Urothelium cell line (cell line): Measurements from ENCODE around the gene SMPX.

Source experiments
- DNase-seq: peaks from one replicate; pipeline ENCODE4 v3.0.0; 2011; ENCODE audit warnings: low spot score, mixed read lengths
- FAIRE-seq: peaks from 2 replicates; lab custom pipeline; 2011; peaks lifted over from hg19 to GRCh38; lab: Jason Lieb, UNC

Gene SMPX

DNA sequence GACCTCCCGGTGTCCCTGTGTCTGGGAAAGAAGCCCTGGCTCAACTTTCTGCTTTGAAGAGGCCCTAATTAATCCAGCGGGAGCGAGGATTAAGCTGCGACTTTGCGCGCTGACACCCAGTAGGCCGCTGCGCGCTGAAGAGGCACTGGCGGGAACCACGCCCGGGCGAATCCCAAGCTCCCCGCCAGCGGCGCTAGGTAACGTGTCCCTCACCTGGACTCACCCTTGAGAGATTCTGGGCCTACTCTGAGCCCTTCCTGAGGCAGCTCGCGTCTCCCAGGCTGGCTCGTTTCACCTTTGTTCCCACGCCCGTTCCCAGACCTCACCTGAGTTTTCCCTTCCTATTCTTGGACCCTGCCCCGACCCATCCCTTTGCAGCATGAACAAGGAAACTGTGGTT, 99.2 kb downstream of the SMPX start:
- DNase-seq (no peak), FAIRE-seq (no peak)

DNA sequence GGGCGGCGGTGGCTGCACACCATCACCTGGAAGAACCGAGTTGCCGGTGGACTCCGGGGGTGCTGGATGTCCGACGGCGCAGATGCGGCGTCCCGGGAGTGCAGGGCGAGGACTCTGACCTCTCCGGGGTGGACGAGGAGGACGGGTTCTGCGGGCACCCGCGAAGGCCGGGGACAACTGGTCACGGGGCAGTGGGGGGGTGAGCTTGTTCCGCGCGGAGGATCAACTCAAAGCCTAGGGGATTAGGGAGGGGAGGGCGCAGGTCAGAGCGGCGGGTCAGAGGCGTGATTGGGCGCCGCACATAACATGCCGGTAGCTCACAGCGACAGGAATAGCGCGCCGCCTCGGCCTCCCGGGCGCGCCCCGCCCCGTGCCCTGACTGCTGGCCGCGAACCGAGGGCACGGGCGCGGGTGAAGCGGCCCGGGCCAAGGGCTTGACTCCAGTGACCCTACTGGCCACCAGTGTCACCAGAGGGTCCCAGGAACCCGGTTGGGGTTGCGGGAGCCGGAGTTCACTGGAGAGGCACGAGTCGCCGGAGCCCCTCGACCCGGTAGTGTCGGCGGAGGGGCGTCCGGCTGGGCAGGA, 99.7 kb downstream of the SMPX start, which contains the start of gene KLHL34:
Gene KLHL34 (minus strand): TSS at position 179 of the 586 bp plus-strand sequence. CDS start 542 bp downstream, outside the sequence.
- DNase-seq (no peak), FAIRE-seq (no peak)

DNA sequence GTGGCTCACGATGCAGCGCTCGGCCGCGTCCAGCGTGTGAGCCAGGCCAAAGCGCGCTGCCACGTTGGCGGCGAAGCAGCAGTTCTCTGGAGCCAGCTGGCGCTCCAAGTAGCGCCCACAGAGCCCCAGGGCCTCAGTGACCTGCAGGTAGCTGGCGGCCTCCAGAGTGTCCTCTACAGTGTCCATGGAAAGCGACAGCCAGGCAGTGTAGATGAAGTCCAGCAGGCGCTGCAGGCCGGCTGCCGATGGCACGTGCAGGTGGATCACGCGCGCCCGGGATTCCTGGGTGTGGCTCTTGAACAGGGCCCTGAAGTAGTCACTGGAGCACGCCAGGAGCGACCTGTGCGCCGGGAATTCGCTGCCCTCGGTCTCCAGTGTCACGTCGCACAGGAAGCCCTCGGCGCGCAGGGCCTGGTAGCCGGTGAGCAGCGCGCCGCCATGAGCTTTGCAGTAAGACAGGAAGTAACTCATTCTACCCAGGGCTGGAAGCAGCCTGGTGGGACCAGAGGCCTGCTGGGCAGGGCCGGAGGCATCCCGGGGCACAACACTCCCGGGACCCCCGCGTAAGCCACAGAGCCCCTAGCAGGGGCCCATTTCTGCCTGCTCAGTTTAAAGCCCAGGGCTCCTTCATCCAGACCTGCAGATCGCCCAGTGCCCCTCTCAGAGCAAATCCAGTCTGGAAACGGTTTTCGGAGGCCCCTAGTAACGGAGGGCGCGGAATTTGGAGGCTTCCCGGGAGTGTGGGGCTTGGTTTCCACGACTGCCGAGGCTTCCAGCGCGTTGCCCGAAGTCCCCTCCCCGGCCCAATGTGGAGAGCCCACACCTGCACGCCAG, 100.4 kb downstream of the SMPX start:
- DNase-seq = no peak
- no peak for FAIRE-seq

DNA sequence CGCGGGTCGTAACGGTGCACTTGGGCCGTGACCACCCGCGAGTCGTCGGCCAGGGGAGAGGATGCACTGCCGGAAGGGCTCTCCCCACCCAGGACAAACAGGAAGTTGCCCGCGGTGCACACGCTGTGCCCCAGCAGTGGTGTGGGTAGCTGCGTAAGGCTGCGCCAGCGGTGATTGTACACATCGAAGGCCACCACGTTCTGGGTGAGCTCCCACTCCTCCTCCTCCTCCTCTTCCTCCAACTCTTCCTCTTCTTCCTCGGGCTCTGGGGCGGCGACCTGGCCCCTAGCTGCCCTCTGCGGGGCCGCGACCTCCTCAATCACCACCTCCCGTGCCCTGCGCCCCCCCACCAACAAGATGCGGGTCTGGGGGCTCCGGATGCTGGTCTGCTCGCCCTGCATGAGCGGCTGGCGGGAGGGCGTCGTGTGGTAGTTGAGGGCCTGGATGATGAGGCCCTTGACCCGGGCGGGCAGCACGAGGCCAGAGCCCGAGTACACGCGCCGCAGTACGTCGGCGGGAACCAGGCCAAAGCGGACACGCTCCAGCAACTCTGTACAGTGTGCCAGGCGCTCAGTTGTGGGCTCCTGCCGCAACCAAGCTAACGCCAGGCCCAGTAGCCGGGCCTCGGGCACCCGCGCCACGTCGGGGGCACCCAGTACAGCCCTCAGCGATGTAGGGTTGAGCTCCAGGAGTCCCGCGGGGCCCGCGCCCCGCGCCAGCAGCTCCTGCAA, 101.2 kb downstream of the SMPX start:
- DNase-seq = no peak
- no peak for FAIRE-seq
